ENCODE results near the gene PPP6R2.

- no peak for TF ChIP-seq POLR2A (IDR thresholded peaks at IDR 0.05; ENCODE audit: low read depth, low read length)
- TF ChIP-seq EZH2 (IDR thresholded peaks at IDR 0.05; ENCODE audit: borderline replicate concordance, low read depth, low read length, severe bottlenecking): no peak
- TF ChIP-seq CTCF (IDR thresholded peaks at IDR 0.05; ENCODE audit: extremely low read depth in 1 of 2, insufficient read depth in 1 of 2, low read depth in 1 of 2, low read length in 2 of 2): no peak
- TF ChIP-seq POLR2AphosphoS5 (IDR thresholded peaks at IDR 0.05; ENCODE audit: insufficient read depth, low read depth, low read length): no peak
- no peak for TF ChIP-seq MAX (IDR thresholded peaks at IDR 0.05; ENCODE audit: insufficient read depth, insufficient read length)
- TF ChIP-seq MYC (IDR thresholded peaks at IDR 0.05; ENCODE audit: low read depth, low read length): no peak
- TF ChIP-seq JUN (IDR thresholded peaks at IDR 0.05; ENCODE audit: borderline replicate concordance, insufficient read depth, insufficient read length, low read depth): no peak
- no peak for TF ChIP-seq GATA2 (IDR thresholded peaks at IDR 0.05; ENCODE audit: insufficient read depth, insufficient read length, low read depth, low read length)
- TF ChIP-seq FOS (IDR thresholded peaks at IDR 0.05; ENCODE audit: borderline replicate concordance, insufficient read depth, low read length): no peak
These were observed 43.1 kb upstream of the PPP6R2 start for GRCh38 chr22:50299785-50300619.
